ENCODE data around the gene SGTB. TPM values are rescaled to one million over a fixed set of nuclear protein-coding genes. Genes with fewer than 3 reads are reported as not detected.

SGTB gene
- total and polyA plus RNA-seq, 2 donors: 3.3 to 6.7 TPM

- 7% methylated on average over 28 of the region's 28 CpGs for WGBS
- DNase-seq (ENCODE audit: low read depth in 6 of 9, low spot score in 9 of 9): peak in 2 of 9 donors; percentile 13 to 27
- H3K4me1 ChIP-seq (ENCODE audit: control insufficient read depth in 2 of 2, insufficient read depth in 2 of 2, low read length in 2 of 2): peaks cover 4 to 24% of the 10 kb centered on the region in 2 donors
- no peaks in the 10 kb centered on the region for H3K9me3 ChIP-seq (ENCODE audit: control insufficient read depth in 2 of 2, insufficient read depth in 1 of 2, low read length in 1 of 2)
- peak overlapping the region; percentile 47 to 92 for H3K4me3 ChIP-seq (ENCODE audit: low read length in 2 of 2)
- H3K27ac ChIP-seq (ENCODE audit: low read depth in 1 of 2, low read length in 1 of 2): no peak overlapping the region
- no peaks in the 10 kb centered on the region for H3K36me3 ChIP-seq (ENCODE audit: control insufficient read depth in 2 of 2, insufficient read depth in 2 of 2, low read length in 1 of 2)
- H3K27me3 ChIP-seq (ENCODE audit: control insufficient read depth in 2 of 2, insufficient read depth in 1 of 2, low read length in 1 of 2): peaks cover 0 to 10% of the 10 kb centered on the region in 2 donors
These were observed 880 bp upstream of the SGTB start for GRCh38 chr5:65722575-65723403.

DNA sequence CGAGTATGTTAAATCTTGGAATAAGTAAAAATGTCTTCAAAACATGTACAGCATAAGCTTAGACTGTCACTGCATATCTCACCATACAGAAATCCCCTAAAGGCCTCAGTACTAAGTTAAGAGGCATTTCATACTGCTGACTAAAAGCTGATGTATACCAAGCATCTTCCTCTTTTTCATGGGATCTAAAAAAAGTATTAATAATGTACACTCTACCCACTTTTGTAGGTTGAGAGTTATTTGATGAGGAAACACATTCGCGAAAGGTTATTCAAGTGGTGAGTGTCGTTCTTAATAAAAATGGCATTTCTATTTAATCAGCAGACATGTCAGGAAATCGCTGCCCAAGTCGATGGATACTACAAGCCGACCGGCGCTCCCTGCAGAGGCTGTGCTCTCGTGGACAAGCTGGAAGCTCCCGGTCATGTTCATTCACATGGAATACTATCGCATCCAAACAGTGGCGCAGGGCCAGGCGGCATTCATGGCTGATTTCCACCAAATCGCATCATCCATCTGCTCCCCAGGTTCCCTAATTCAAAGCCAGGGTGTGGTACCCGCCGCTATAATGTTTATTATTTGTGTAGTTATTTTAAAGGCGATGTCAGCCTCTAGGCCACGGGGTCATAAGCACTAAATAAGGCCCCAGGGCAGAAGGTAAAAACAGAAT lies 724 bp downstream of the SGTB start:
- H3K27me3 ChIP-seq (ENCODE audit: control insufficient read depth in 2 of 2, insufficient read depth in 1 of 2, low read length in 1 of 2): peaks cover 0 to 10% of the 10 kb centered on the region in 2 donors
- H3K4me1 ChIP-seq (ENCODE audit: control insufficient read depth in 2 of 2, insufficient read depth in 2 of 2, low read length in 2 of 2): peaks cover 4 to 24% of the 10 kb centered on the region in 2 donors
- WGBS: 5% methylated on average over 19 of the region's 19 CpGs
- no peaks in the 10 kb centered on the region for H3K9me3 ChIP-seq (ENCODE audit: control insufficient read depth in 2 of 2, insufficient read depth in 1 of 2, low read length in 1 of 2)
- H3K27ac ChIP-seq (ENCODE audit: low read depth in 1 of 2, low read length in 1 of 2): peak overlapping the region; percentile 21 to 89
- H3K4me3 ChIP-seq (ENCODE audit: low read length in 2 of 2): peak overlapping the region; percentile 73 to 92
- peak in 3 of 9 donors; percentile 10 to 35 (median 14) for DNase-seq (ENCODE audit: low read depth in 6 of 9, low spot score in 9 of 9)
- H3K36me3 ChIP-seq (ENCODE audit: control insufficient read depth in 2 of 2, insufficient read depth in 2 of 2, low read length in 1 of 2): no peaks in the 10 kb centered on the region

DNA sequence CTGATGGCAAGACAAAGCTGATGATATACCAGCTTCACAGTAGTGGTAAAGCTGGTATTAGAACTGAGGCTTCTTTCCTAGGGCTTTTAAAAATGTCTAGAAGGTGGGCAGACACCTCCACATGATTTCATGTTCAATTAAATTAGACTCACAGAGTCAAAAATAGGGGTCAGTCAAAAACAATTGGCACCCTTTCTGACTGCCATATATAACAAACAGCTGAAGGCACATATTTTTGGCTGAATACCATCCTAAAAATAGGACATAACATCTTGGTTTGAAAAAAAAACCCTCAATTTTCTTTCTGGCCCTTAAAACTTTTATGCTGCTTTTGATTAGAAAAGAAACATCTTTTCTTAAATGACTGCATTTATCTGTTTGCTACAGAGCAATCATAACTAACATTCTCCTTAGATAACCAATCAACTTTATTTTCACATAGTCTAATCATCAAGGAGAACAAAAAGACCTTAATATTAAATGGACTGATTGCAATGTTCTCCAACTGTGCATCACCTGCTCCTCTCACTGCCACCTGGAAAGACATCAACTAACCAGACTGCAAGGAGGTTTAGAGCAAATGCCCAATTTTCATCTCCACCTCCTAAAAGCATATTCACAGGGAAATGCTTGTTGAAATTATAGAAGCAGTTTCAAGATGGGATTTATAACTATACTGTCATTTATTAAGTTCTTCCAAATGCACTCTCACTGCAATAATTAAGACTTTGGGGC lies 3.2 kb downstream of the SGTB start:
- H3K4me1 ChIP-seq (ENCODE audit: control insufficient read depth in 2 of 2, insufficient read depth in 2 of 2, low read length in 2 of 2): peaks cover 4 to 24% of the 10 kb centered on the region in 2 donors
- no peak for DNase-seq (ENCODE audit: low read depth in 6 of 9, low spot score in 9 of 9)
- H3K4me3 ChIP-seq (ENCODE audit: low read length in 2 of 2): no peak overlapping the region
- no peaks in the 10 kb centered on the region for H3K36me3 ChIP-seq (ENCODE audit: control insufficient read depth in 2 of 2, insufficient read depth in 2 of 2, low read length in 1 of 2)
- H3K27ac ChIP-seq (ENCODE audit: low read depth in 1 of 2, low read length in 1 of 2): peak overlapping the region in 1 of 2 donors; percentile 68
- peaks cover 0 to 10% of the 10 kb centered on the region in 2 donors for H3K27me3 ChIP-seq (ENCODE audit: control insufficient read depth in 2 of 2, insufficient read depth in 1 of 2, low read length in 1 of 2)
- H3K9me3 ChIP-seq (ENCODE audit: control insufficient read depth in 2 of 2, insufficient read depth in 1 of 2, low read length in 1 of 2): no peaks in the 10 kb centered on the region

DNA sequence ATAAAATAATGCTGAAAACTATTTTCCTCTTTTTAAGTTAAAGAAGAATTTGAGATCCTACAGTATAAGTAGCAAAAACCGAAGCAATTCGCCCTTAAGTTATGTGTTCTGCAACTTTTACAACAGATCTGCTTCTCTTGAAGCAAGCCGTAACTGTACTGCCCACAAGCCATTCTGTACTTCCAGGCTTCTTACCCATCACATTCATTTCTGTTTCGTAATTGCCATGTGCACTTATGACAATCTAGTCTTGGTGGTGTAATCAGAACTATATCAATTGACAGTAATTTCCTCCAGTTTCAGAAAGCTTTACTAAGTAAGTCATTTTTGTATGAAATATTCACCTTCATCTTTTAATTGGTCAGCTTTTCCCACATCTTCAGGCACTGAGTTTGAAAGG lies 13.8 kb downstream of the SGTB start:
- H3K4me3 ChIP-seq (ENCODE audit: low read length in 2 of 2): no peak overlapping the region
- H3K9me3 ChIP-seq (ENCODE audit: control insufficient read depth in 2 of 2, insufficient read depth in 1 of 2, low read length in 1 of 2): no peaks in the 10 kb centered on the region
- H3K4me1 ChIP-seq (ENCODE audit: control insufficient read depth in 2 of 2, insufficient read depth in 2 of 2, low read length in 2 of 2): no peaks in the 10 kb centered on the region
- WGBS: over 99% methylated on average over 4 of the region's 4 CpGs
- no peak for DNase-seq (ENCODE audit: low read depth in 6 of 9, low spot score in 9 of 9)
- no peaks in the 10 kb centered on the region for H3K27me3 ChIP-seq (ENCODE audit: control insufficient read depth in 2 of 2, insufficient read depth in 1 of 2, low read length in 1 of 2)
- H3K36me3 ChIP-seq (ENCODE audit: control insufficient read depth in 2 of 2, insufficient read depth in 2 of 2, low read length in 1 of 2): peaks cover 0 to 8% of the 10 kb centered on the region in 2 donors
- no peak overlapping the region for H3K27ac ChIP-seq (ENCODE audit: low read depth in 1 of 2, low read length in 1 of 2)

- Histone ChIP-seq H3K27me3 (ENCODE audit: control insufficient read depth in 2 of 2, insufficient read depth in 1 of 2, low read length in 1 of 2) (no peaks in the 10 kb centered on the region), H3K4me1 (ENCODE audit: control insufficient read depth in 2 of 2, insufficient read depth in 2 of 2, low read length in 2 of 2) (no peaks in the 10 kb centered on the region), H3K9me3 (ENCODE audit: control insufficient read depth in 2 of 2, insufficient read depth in 1 of 2, low read length in 1 of 2) (no peaks in the 10 kb centered on the region), H3K27ac (ENCODE audit: low read depth in 1 of 2, low read length in 1 of 2) (no peak overlapping the region), H3K4me3 (ENCODE audit: low read length in 2 of 2) (no peak overlapping the region), H3K36me3 (ENCODE audit: control insufficient read depth in 2 of 2, insufficient read depth in 2 of 2, low read length in 1 of 2) (peaks cover 0 to 8% of the 10 kb centered on the region in 2 donors)
- DNase-seq (ENCODE audit: low read depth in 6 of 9, low spot score in 9 of 9): no peak
- WGBS: 99% methylated on average over 4 of the region's 4 CpGs
These were observed 14.2 kb downstream of the SGTB start for GRCh38 chr5:65707663-65708062.

- no peak overlapping the region for H3K4me3 ChIP-seq (ENCODE audit: low read length in 2 of 2)
- H3K27ac ChIP-seq (ENCODE audit: low read depth in 1 of 2, low read length in 1 of 2): no peak overlapping the region
- whole genome bisulfite sequencing: 96% methylated on average over 2 of the region's 2 CpGs
- no peaks in the 10 kb centered on the region for H3K9me3 ChIP-seq (ENCODE audit: control insufficient read depth in 2 of 2, insufficient read depth in 1 of 2, low read length in 1 of 2)
- H3K27me3 ChIP-seq (ENCODE audit: control insufficient read depth in 2 of 2, insufficient read depth in 1 of 2, low read length in 1 of 2): no peaks in the 10 kb centered on the region
- no peak for DNase-seq (ENCODE audit: low read depth in 6 of 9, low spot score in 9 of 9)
- H3K4me1 ChIP-seq (ENCODE audit: control insufficient read depth in 2 of 2, insufficient read depth in 2 of 2, low read length in 2 of 2): no peaks in the 10 kb centered on the region
- H3K36me3 ChIP-seq (ENCODE audit: control insufficient read depth in 2 of 2, insufficient read depth in 2 of 2, low read length in 1 of 2): peaks cover 2 to 3% of the 10 kb centered on the region in 2 donors
These were observed 17.2 kb downstream of the SGTB start for GRCh38 chr5:65704621-65705239.

DNA sequence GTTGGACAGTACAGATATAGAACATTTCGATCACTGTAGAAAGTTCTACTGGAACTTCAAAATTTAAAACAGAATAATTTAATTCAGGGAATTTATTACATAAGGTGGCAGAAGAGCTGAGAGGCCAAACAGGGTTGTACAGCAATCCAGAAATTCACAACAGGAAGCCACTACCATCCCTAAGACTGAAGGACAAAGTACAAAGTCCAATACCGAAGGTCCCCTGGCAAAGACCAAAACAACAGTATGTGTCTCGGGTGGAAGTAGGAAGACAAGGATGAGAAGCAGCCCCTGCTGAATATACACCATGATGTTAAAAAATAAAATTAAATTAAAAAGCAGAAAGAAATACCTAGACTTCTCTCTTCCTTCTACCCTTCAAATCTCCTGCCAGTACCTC lies 19.9 kb downstream of the SGTB start:
- 99% methylated on average over 3 of the region's 3 CpGs for WGBS
- peaks cover 2 to 3% of the 10 kb centered on the region in 2 donors for H3K36me3 ChIP-seq (ENCODE audit: control insufficient read depth in 2 of 2, insufficient read depth in 2 of 2, low read length in 1 of 2)

GRCh38 chr5:65699338-65699737 lies 22.6 kb downstream of the SGTB start:
- peaks cover 2 to 3% of the 10 kb centered on the region in 2 donors for H3K36me3 ChIP-seq (ENCODE audit: control insufficient read depth in 2 of 2, insufficient read depth in 2 of 2, low read length in 1 of 2)
- WGBS: 96% methylated on average over 4 of the region's 4 CpGs
- H3K27ac ChIP-seq (ENCODE audit: low read depth in 1 of 2, low read length in 1 of 2): no peak overlapping the region

More for the DNA sequence above, 19.9 kb downstream of the SGTB start:
- no peak overlapping the region for H3K4me3 ChIP-seq (ENCODE audit: low read length in 2 of 2)
- no peaks in the 10 kb centered on the region for H3K9me3 ChIP-seq (ENCODE audit: control insufficient read depth in 2 of 2, insufficient read depth in 1 of 2, low read length in 1 of 2)
- H3K4me1 ChIP-seq (ENCODE audit: control insufficient read depth in 2 of 2, insufficient read depth in 2 of 2, low read length in 2 of 2): no peaks in the 10 kb centered on the region
- no peak for DNase-seq (ENCODE audit: low read depth in 6 of 9, low spot score in 9 of 9)
- H3K27me3 ChIP-seq (ENCODE audit: control insufficient read depth in 2 of 2, insufficient read depth in 1 of 2, low read length in 1 of 2): no peaks in the 10 kb centered on the region
- H3K27ac ChIP-seq (ENCODE audit: low read depth in 1 of 2, low read length in 1 of 2): no peak overlapping the region

More at GRCh38 chr5:65699338-65699737, 22.6 kb downstream of the SGTB start:
- Histone ChIP-seq H3K27me3 (ENCODE audit: control insufficient read depth in 2 of 2, insufficient read depth in 1 of 2, low read length in 1 of 2) (no peaks in the 10 kb centered on the region), H3K9me3 (ENCODE audit: control insufficient read depth in 2 of 2, insufficient read depth in 1 of 2, low read length in 1 of 2) (no peaks in the 10 kb centered on the region), H3K4me1 (ENCODE audit: control insufficient read depth in 2 of 2, insufficient read depth in 2 of 2, low read length in 2 of 2) (no peaks in the 10 kb centered on the region), H3K4me3 (ENCODE audit: low read length in 2 of 2) (no peak overlapping the region)
- no peak for DNase-seq (ENCODE audit: low read depth in 6 of 9, low spot score in 9 of 9)
